HUES64 (cell line): ENCODE results near the gene APLF. TPM values are rescaled to one million over a fixed set of nuclear protein-coding genes. Genes with fewer than 3 reads are reported as not detected.
A peak's percentile ranks its signal among the peaks of the same experiment; 100 is the strongest.

Source experiments
- H3K27ac ChIP-seq: 2 replicates; pipeline ENCODE4 v1.7.0; 2013; ENCODE audit warnings: low read depth, low read length, inconsistent platforms
- H3K27me3 ChIP-seq: 2 replicates; pipeline ENCODE4 v1.6.1; 2013; ENCODE audit warnings: mild to moderate bottlenecking, low read length; ENCODE audit not compliant: insufficient read depth
- H3K36me3 ChIP-seq: 2 replicates; pipeline ENCODE4 v1.6.1; 2013; ENCODE audit warnings: mild to moderate bottlenecking, low read length; ENCODE audit not compliant: insufficient read depth
- H3K4me1 ChIP-seq: 2 replicates; pipeline ENCODE4 v1.6.1; 2013; ENCODE audit warnings: mild to moderate bottlenecking, low read length, moderate library complexity; ENCODE audit not compliant: insufficient read depth
- H3K4me3 ChIP-seq: 2 replicates; pipeline ENCODE4 v1.5.1; 2013; ENCODE audit warnings: mild to moderate bottlenecking, low read length, moderate library complexity
- H3K9ac ChIP-seq: 2 replicates; pipeline ENCODE4 v1.6.1; 2013; ENCODE audit warnings: mild to moderate bottlenecking, low read depth, low read length
- H3K9me3 ChIP-seq: 2 replicates; pipeline ENCODE4 v1.6.1; 2013; ENCODE audit warnings: low read depth, low read length; ENCODE audit not compliant: insufficient read depth
- WGBS: fragments of 150-250, 120-280 bp; methylation state at CpG from one replicate; pipeline ENCODE4 v1.1.7; 2013; ENCODE audit warnings: missing lambda C conversion rate; 5-methylcytosine and 5-hydroxymethylcytosine counted together
- polyA plus RNA-seq, 2 experiments: library from polyadenylated mRNA; stranded (reverse); fragments of 50-300 nt; gene quantifications; one replicate each; pipeline ENCODE4 v1.2.3, GENCODE V29; 2013

APLF gene, protein sequence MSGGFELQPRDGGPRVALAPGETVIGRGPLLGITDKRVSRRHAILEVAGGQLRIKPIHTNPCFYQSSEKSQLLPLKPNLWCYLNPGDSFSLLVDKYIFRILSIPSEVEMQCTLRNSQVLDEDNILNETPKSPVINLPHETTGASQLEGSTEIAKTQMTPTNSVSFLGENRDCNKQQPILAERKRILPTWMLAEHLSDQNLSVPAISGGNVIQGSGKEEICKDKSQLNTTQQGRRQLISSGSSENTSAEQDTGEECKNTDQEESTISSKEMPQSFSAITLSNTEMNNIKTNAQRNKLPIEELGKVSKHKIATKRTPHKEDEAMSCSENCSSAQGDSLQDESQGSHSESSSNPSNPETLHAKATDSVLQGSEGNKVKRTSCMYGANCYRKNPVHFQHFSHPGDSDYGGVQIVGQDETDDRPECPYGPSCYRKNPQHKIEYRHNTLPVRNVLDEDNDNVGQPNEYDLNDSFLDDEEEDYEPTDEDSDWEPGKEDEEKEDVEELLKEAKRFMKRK
- 2.9 TPM for polyA plus RNA-seq (2013, experiment 1 of 2)
- 3.5 TPM for polyA plus RNA-seq (2013, experiment 2 of 2)

DNA sequence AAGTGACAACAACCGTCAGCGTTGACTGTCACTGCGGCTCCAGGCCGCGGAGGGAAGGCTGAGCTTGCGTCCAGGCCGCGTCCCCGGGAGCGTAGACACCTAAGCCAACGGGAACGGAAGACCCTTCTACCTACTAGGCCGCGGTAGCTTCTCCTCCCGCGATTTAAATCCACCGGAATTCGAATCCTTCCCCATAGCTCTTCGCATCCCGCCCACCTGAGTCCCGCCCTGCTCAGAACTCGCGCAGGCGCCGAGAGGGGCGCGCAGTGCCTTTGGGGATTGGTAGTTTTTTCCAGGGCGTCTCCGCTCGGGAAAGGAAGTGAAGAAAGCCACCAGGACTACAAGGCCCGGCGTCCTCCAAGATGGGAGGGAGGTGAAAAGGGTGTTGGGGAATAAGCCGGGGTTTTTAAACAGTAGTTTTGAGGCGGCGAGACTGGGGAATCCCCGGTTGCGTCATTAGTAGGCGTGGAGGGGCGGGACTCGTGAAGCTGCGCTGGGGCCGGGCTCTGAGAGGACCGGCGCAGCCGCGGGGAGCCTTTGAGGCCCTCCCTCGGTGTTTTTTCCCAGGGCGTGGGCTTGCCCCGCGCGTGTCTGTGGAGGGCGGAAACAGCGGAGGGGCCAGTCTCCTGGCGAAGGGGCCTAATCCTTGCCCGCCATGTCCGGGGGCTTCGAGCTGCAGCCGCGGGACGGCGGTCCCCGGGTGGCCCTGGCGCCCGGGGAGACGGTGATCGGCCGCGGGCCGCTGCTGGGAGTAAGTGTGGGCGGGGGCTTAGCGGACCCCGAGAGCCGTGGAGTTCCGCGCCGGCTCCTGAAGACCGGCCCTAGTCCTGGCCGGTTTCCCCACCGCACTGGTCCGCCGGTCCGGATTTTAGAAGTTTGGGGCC lies at the start of gene APLF, which contains the start of gene FBXO48:
Gene APLF (plus strand): TSS at position 509 of the 884 bp plus-strand sequence. CDS start 147 bp downstream, at position 656.
Gene FBXO48 (minus strand): TSS at position 218 of the 884 bp plus-strand sequence. CDS start 2,149 bp downstream, outside the sequence.
- Histone ChIP-seq H3K4me3 (peak within 1 kb of the TSS; percentile 96), H3K9me3 (no peaks in the 10 kb centered on the region), H3K27me3 (no peaks in the 10 kb centered on the region), H3K9ac (peak within 1 kb of the TSS; percentile 87), H3K36me3 (no peaks in the 10 kb centered on the region), H3K4me1 (peaks cover 13% of the 10 kb centered on the region), H3K27ac (peak within 1 kb of the TSS; percentile 83)
- WGBS: under 1% methylated on average over 82 of the region's 82 CpGs

GRCh38 chr2:68417926-68418325 lies 49.5 kb upstream of the APLF start:
- no peaks in the 10 kb centered on the region for H3K27me3 ChIP-seq
- no peak overlapping the region for H3K27ac ChIP-seq
- H3K9me3 ChIP-seq: no peaks in the 10 kb centered on the region
- no peaks in the 10 kb centered on the region for H3K36me3 ChIP-seq
- peaks cover 13% of the 10 kb centered on the region; the same call in 1 of the 2 replicates for H3K4me1 ChIP-seq
- H3K4me3 ChIP-seq: no peak overlapping the region
- no peak overlapping the region for H3K9ac ChIP-seq
- 0% methylated on average over 1 of the region's 1 CpG for WGBS

DNA sequence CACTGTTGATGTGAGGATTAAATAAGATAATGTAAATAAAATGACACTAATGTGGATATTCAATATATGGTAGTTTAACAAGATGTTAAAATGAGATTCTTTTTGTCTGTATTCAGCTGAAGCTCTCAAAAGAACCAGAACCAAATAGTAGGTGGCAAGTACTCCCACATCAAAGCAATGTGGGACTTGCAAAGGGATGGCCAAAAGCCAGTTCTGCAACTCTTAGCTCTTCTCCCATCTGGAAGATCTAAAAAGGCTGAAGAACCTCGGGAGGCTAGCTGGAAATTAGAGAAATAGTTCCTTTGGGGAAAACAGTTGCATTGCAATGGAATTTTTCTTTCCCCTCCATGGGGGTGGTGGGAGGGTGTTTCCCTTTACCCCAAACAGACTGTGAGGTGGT lies 49.0 kb upstream of the APLF start:
- WGBS: 78% methylated on average over 1 of the region's 1 CpG
- Histone ChIP-seq H3K9ac (no peak overlapping the region), H3K4me1 (peaks cover 13% of the 10 kb centered on the region; the same call in 1 of the 2 replicates)

GRCh38 chr2:68418855-68419254 lies 48.5 kb upstream of the APLF start:
- no peak overlapping the region for H3K27ac ChIP-seq
- H3K4me1 ChIP-seq: peaks cover 13% of the 10 kb centered on the region; the same call in 1 of the 2 replicates
- H3K9me3 ChIP-seq: no peaks in the 10 kb centered on the region
- H3K27me3 ChIP-seq: no peaks in the 10 kb centered on the region
- no peaks in the 10 kb centered on the region for H3K36me3 ChIP-seq
- H3K9ac ChIP-seq: no peak overlapping the region
- WGBS: 63% methylated on average over 3 of the region's 3 CpGs
- no peak overlapping the region for H3K4me3 ChIP-seq

More for the DNA sequence above, 49.0 kb upstream of the APLF start:
- Histone ChIP-seq H3K27me3 (no peaks in the 10 kb centered on the region), H3K36me3 (no peaks in the 10 kb centered on the region), H3K4me3 (no peak overlapping the region), H3K9me3 (no peaks in the 10 kb centered on the region), H3K27ac (no peak overlapping the region)

- Histone ChIP-seq H3K9ac (no peak overlapping the region), H3K4me1 (peaks cover 13% of the 10 kb centered on the region; the same call in 1 of the 2 replicates), H3K9me3 (no peaks in the 10 kb centered on the region), H3K27ac (no peak overlapping the region), H3K27me3 (no peaks in the 10 kb centered on the region), H3K36me3 (no peaks in the 10 kb centered on the region), H3K4me3 (no peak overlapping the region)
- 83% methylated on average over 3 of the region's 3 CpGs for WGBS
Observed at GRCh38 chr2:68420254-68420910, 47.0 kb upstream of the APLF start.

GRCh38 chr2:68423966-68424650 lies 43.3 kb upstream of the APLF start:
- no peak overlapping the region for H3K4me3 ChIP-seq
- 82% methylated on average over 2 of the region's 2 CpGs for WGBS
- no peaks in the 10 kb centered on the region for H3K27me3 ChIP-seq
- peaks cover 3% of the 10 kb centered on the region; the same call in 1 of the 2 replicates for H3K4me1 ChIP-seq
- H3K9ac ChIP-seq: no peak overlapping the region
- no peak overlapping the region for H3K27ac ChIP-seq
- H3K9me3 ChIP-seq: no peaks in the 10 kb centered on the region
- H3K36me3 ChIP-seq: no peaks in the 10 kb centered on the region

DNA sequence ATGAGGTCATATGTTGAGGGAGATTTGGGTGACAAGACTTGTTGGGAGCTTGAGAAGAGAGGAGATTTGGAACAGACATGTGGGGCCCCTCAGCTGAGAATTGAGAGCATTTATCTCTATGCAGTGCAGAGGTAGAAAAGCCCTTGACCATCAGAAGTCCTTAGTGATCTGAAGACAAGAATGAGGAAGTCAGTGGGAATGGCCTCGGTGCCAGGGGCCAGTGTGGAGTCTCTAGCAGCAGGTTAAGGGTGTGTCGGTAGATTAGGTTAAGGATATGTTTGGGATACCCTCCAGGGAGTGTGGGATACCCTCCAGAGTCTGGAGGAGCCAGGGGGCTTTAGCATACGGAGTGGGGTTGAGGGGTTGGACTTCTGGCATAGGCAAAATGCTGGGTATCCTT lies 41.9 kb upstream of the APLF start:
- WGBS: 88% methylated on average over 3 of the region's 3 CpGs
- no peaks in the 10 kb centered on the region for H3K4me1 ChIP-seq

GRCh38 chr2:68426446-68426845 lies 40.9 kb upstream of the APLF start:
- H3K4me3 ChIP-seq: no peak overlapping the region

More for the DNA sequence above, 41.9 kb upstream of the APLF start:
- Histone ChIP-seq H3K9me3 (no peaks in the 10 kb centered on the region), H3K27ac (no peak overlapping the region), H3K9ac (no peak overlapping the region), H3K4me3 (no peak overlapping the region), H3K36me3 (no peaks in the 10 kb centered on the region), H3K27me3 (no peaks in the 10 kb centered on the region)

DNA sequence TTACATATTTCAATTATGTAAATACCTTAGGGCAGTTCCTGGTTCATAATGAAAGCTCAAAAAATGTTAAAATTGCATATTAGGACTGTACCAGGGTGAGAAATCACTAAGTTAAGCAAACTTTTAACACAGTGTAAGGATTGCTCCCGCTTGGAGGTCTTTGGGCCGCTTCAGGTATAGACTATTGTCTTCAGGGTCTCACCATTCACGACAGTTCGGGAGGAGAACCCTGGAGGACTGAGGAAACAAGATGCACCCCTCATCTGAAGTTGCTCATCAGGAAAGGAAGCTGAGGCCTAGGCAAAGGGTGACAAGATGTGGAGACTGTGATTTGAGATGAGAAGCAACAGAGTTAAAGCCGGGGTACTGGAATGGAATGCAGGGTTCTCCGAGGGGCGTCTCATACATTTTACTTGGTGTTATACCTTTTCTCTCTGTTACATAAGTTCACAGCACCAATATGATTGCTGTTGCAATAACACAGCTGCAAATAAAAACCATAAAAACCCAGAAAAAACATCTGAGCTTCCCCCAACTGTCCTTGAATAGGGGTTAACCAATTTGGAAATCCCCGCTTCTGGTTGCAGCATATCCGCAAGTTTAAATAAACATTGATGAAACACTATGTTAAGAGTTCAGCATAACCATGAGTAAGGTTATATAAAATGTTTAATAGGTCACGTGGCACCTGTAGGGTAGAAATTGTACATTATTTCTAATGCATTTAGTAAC lies 40.4 kb upstream of the APLF start:
- Histone ChIP-seq H3K4me1 (no peaks in the 10 kb centered on the region), H3K9ac (no peak overlapping the region), H3K27me3 (no peaks in the 10 kb centered on the region), H3K27ac (no peak overlapping the region), H3K9me3 (no peaks in the 10 kb centered on the region), H3K4me3 (no peak overlapping the region), H3K36me3 (no peaks in the 10 kb centered on the region)
- 96% methylated on average over 9 of the region's 10 CpGs for WGBS

More at GRCh38 chr2:68426446-68426845, 40.9 kb upstream of the APLF start:
- 100% methylated on average over 1 of the region's 1 CpG for WGBS
- H3K9me3 ChIP-seq: no peaks in the 10 kb centered on the region
- H3K27me3 ChIP-seq: no peaks in the 10 kb centered on the region
- no peak overlapping the region for H3K27ac ChIP-seq
- H3K9ac ChIP-seq: no peak overlapping the region
- no peaks in the 10 kb centered on the region for H3K4me1 ChIP-seq
- H3K36me3 ChIP-seq: no peaks in the 10 kb centered on the region
